ENCODE results near the gene RFK. TPM values are rescaled to one million over a fixed set of nuclear protein-coding genes. Genes with fewer than 3 reads are reported as not detected.

RFK gene
- total RNA-seq = 15.1 and 20.3 TPM in 2 replicates

DNA sequence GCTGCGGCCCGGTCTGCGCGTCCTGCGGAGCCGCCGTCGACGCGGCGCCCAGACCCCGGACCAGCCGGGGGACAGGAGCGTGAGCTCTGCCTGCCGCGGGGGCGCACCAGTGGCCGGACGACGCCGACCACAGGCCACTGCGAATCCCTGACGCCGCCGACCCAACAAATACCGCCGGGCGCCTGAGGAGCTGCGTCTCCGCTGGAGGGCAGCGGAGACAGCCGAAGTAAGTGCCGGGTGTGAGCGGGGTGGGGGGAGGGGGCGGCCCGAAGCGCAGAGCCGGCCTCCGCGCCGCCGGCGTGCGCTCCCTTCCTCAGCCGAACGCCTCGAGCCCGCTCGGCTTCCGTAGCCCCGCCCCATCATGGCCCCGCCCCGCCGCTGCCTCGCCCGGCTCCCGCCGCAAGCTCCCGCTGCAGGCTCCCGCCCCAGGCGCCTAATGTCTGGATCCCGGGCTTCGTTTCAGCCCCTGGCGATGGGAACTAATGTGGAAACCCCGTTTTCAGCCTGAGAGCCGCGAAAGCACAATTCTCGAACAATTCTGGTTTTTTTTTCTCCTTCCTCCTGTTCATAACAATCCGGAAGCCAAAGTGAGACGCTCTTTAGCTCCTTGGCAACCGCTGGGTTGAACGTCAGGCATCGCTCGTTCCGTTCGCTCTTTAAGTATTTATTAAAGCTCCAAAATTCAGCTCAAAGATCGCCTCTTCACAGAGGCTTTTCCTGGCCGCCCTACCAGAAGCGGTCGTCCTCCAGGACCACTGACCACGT lies at the start of gene RFK:
Gene RFK, minus strand, starts transcription at position 232 of the 765 bp plus-strand sequence. CDS start 255 bp downstream, outside the sequence.

Other genes starting within 250 kb of the RFK start
- 32.3 and 73.3 TPM in 2 replicates for gene GCNT1, start 64.8 kb upstream of the RFK start, total RNA-seq

All from smooth muscle cell of the pulmonary artery (primary cell).